Measurements from ENCODE around the gene TGOLN2.

DNA sequence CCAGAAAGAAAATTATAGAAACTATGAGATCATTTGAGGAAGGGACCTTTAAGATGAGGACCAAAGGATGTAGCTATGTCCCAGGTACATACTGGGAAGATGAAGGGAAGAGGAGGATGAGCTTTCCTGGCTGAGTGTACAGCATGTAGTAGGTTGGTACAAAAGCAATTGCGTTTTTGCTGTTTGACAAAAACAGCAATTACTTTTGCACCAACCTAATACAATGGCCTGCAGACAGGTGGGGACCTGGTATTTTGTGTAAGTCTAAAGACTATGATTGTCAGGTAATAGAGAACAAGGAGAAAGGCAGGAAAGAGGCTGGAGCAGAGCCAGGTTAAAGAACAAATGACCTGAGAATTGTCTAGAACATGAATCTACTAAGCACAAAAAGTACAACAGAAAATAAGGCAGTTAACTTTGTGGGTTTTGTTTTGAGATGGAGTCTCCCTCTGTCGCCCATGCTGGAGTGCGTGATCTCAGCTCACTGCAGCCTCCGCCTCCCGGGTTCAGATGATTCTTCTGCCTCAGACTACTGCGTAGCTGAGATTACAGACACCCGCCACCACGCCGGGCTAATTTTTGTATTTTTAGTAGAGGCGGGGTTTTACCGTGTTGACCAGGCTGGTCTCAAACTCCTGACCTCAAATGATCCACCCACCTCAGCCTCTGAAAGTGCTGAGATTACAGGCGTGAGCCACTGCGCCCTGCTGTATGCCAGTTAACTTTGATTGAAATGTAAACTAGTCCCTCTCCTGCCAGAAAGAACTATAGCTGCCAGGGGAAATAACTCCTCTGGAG, 3.2 kb upstream of the TGOLN2 start:
- TF ChIP-seq, protein P1, sequence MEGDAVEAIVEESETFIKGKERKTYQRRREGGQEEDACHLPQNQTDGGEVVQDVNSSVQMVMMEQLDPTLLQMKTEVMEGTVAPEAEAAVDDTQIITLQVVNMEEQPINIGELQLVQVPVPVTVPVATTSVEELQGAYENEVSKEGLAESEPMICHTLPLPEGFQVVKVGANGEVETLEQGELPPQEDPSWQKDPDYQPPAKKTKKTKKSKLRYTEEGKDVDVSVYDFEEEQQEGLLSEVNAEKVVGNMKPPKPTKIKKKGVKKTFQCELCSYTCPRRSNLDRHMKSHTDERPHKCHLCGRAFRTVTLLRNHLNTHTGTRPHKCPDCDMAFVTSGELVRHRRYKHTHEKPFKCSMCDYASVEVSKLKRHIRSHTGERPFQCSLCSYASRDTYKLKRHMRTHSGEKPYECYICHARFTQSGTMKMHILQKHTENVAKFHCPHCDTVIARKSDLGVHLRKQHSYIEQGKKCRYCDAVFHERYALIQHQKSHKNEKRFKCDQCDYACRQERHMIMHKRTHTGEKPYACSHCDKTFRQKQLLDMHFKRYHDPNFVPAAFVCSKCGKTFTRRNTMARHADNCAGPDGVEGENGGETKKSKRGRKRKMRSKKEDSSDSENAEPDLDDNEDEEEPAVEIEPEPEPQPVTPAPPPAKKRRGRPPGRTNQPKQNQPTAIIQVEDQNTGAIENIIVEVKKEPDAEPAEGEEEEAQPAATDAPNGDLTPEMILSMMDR (IDR thresholded peaks at IDR 0.05) = no peak
- TF ChIP-seq POLR2AphosphoS5 (IDR thresholded peaks at IDR 0.05) (no peak), POLR2A (IDR thresholded peaks at IDR 0.05) (no peak)

All from gastroesophageal sphincter (tissue), 3 donors.